ENCODE results near the gene CCDC60. TPM values are rescaled to one million over a fixed set of nuclear protein-coding genes. Genes with fewer than 3 reads are reported as not detected.

CCDC60 gene
- total RNA-seq, 2 experiments from 2014 or later, result not detected

DNA sequence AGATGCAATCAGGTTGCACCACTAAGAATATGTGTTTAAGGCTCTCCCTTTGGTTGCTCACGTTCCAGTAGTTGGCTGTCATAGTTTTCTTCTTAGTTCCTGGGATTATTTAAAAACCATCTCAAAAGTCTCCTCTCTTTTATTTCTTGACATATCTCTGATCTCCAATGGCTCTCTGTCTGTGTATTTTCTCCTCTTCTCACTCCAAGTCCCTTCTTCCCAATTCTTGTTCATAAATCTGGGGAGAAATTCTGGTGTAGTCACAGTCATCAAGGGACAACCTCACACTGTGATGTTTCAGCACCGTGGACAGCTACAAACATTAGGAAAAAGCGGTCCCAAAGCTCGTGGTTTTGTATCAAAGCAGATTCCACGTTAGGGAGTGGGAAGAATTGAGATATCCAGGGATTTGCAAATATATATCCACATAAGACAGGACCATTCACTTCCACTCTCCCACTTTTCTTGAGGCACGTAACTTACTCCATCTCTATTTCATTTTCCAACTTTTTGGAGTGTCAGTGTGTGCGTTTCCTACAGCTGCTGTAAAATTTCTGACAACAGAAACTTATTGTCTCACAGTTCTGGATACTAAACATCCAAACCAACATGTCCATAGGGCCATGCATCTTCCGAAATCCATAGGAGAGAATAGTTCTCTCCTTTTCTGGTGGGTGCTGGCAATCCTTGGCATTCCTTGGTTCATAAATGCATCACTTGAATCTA lies 178.4 kb downstream of the CCDC60 start:
- H3K27ac Mint-ChIP-seq, result no peak overlapping the region
- peak; percentile 20 for DNase-seq
- H3K4me1 Mint-ChIP-seq (ENCODE audit: low read depth), result no peaks in the 10 kb centered on the region
- no peak overlapping the region for H3K4me3 Mint-ChIP-seq
- no peaks in the 10 kb centered on the region for H3K36me3 Mint-ChIP-seq (ENCODE audit: low read depth)
- peaks cover 11% of the 10 kb centered on the region for H3K27me3 Mint-ChIP-seq (ENCODE audit: low read depth)
- H3K9me3 Mint-ChIP-seq, result no peaks in the 10 kb centered on the region
- intact Hi-C loops (cut with micrococcal nuclease), result no loop called here
- CTCF ChIA-PET, result no interaction called here

DNA sequence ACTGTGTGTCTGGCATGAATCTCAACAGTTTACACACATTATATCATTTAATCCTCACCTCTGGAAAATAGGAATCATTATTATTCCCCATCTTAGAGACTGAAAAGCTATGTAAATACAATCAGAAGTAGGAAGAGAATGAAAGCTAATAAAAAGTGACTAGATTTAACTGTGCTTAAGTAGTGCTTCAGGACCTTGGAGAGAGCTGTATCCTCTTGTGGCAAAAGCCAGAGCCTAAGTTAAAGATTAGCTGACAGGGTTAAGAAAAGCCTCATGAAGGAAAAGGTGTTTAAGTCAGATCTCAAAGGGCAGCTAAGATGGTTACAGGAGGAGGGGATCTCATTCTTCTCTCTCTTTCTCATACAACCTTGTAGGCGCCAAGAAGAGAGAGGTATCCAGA lies 193.7 kb downstream of the CCDC60 start:
- H3K9me3 Mint-ChIP-seq, result peaks cover 2% of the 10 kb centered on the region
- CTCF ChIA-PET, result interaction anchor here (1.3 kb wide), 1 partner anchor 84 kb away, joined by 8 read pairs; no protein-coding TSS in a partner anchor
- H3K4me3 Mint-ChIP-seq, result no peak overlapping the region
- H3K27me3 Mint-ChIP-seq (ENCODE audit: low read depth), result peaks cover 2% of the 10 kb centered on the region
- no peaks in the 10 kb centered on the region for H3K4me1 Mint-ChIP-seq (ENCODE audit: low read depth)
- intact Hi-C loops (cut with micrococcal nuclease), result no loop called here
- H3K27ac Mint-ChIP-seq, result no peak overlapping the region
- no peak for DNase-seq
- H3K36me3 Mint-ChIP-seq (ENCODE audit: low read depth), result no peaks in the 10 kb centered on the region

DNA sequence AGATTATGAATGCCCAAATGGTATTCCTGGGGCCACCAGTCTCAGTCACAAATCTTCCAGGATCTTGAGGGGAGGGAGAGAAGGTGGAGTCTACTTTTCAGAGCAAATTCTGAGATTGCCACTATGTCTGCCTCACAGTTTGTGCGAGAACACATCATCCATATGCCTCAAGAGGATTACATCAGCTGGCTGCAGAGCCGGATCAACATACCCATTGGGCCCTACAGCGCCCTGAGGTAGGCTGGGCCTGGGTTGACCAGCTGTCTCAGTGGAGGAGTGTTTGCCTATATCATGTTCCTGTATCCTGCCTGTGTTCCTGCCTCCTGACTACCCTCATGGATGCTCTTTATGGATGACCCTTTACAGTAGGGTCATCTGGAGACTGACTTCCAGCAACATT lies 205.9 kb downstream of the CCDC60 start:
- H3K4me1 Mint-ChIP-seq (ENCODE audit: low read depth), result no peaks in the 10 kb centered on the region
- DNase-seq, result no peak
- intact Hi-C loops (cut with micrococcal nuclease), result loop anchor here (10.0 kb wide), 1 partner anchor 426 kb away; no protein-coding TSS in a partner anchor
- no peak overlapping the region for H3K4me3 Mint-ChIP-seq
- peaks cover 2% of the 10 kb centered on the region for H3K9me3 Mint-ChIP-seq
- CTCF ChIA-PET, result interaction anchor here (0.7 kb wide), 1 partner anchor 8 kb away, joined by 4 read pairs; no protein-coding TSS in a partner anchor
- H3K36me3 Mint-ChIP-seq (ENCODE audit: low read depth), result no peaks in the 10 kb centered on the region
- H3K27ac Mint-ChIP-seq, result no peak overlapping the region
- H3K27me3 Mint-ChIP-seq (ENCODE audit: low read depth), result peaks cover 27% of the 10 kb centered on the region

DNA sequence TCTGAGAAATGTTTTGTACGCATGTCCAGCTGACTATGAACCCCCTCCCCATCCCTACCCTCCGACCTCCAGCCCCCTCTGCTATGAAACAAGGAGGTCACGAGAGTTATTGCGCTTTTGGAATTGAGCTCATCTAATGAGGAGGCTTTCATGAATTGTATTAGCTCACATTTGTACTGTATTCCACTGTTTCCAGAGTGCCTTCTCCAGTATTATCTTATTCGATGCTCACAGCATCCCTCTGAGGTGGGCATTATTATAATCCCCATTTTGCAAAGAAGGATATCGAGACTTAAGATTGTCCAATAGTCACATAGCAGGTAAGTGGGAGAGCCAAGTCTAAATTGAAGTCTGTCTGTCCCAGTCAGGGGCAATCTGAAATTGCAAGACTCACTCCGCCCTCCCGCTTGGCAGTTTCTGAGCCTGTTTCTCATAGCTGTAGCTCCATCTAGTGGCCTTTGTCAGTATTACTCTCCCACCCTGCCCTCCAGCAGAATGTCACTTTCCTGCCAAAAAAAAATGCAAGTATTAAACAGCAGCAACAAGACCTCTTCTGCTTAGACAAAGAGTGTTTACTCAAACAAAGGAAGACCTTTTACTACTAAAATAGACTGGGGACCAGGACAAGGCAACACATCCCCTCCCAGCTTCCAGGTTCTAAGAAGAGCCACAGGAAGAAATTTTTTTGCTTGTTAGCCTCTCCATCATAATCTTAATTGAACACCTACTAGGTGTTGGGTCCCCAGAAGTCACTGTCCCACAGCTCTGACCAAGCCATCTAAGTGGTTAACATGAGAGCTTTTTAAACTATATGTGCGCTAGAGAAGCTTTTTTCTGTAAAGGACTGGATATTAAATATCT lies 210.5 kb downstream of the CCDC60 start:
- intact Hi-C loops (cut with micrococcal nuclease), result loop anchor here (1.0 to 10.0 kb wide), 4 partner anchors 101 to 1138 kb away; no protein-coding TSS in a partner anchor

DNA sequence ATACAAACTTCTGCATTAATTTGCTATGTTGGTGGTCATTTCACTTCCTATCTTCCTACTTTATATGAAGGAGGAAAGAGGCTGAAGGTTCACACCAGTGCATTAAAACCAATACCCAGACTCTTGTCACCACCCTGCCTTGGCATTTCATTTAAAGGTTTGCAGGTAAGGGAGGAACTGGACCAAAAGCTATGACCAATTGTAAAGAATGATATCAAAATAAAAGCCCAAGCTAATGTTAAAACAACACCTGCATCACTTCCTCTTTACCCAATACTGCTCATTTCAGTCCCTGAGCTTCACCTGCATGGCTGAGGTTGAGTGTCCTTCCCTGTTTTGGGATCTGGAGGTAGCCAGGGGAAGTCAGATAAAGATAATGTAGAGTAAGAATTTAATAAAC lies 211.8 kb downstream of the CCDC60 start:
- intact Hi-C loops (cut with micrococcal nuclease), result loop anchor here (5.0 to 10.0 kb wide), 3 partner anchors 101 to 1139 kb away; no protein-coding TSS in a partner anchor
- Mint-ChIP-seq H3K4me3 (no peak overlapping the region), H3K27ac (no peak overlapping the region), H3K36me3 (ENCODE audit: low read depth) (no peaks in the 10 kb centered on the region), H3K4me1 (ENCODE audit: low read depth) (no peaks in the 10 kb centered on the region), H3K27me3 (ENCODE audit: low read depth) (peaks cover 27% of the 10 kb centered on the region), H3K9me3 (no peaks in the 10 kb centered on the region)
- DNase-seq, result no peak
- CTCF ChIA-PET, result interaction anchor here (1.3 to 7.5 kb wide), 4 partner anchors 10 to 112 kb away, joined by 3 to 100 read pairs (median 4); no protein-coding TSS in a partner anchor

More for the DNA sequence above, 210.5 kb downstream of the CCDC60 start:
- Mint-ChIP-seq H3K4me3 (no peak overlapping the region), H3K27ac (no peak overlapping the region), H3K4me1 (ENCODE audit: low read depth) (no peaks in the 10 kb centered on the region), H3K9me3 (no peaks in the 10 kb centered on the region), H3K27me3 (ENCODE audit: low read depth) (peaks cover 28% of the 10 kb centered on the region), H3K36me3 (ENCODE audit: low read depth) (no peaks in the 10 kb centered on the region)
- CTCF ChIA-PET, result interaction anchor here (0.7 to 7.5 kb wide), 12 partner anchors 9 to 557 kb away, joined by 3 to 100 read pairs (median 4); no protein-coding TSS in a partner anchor
- peak; percentile 73 for DNase-seq

DNA sequence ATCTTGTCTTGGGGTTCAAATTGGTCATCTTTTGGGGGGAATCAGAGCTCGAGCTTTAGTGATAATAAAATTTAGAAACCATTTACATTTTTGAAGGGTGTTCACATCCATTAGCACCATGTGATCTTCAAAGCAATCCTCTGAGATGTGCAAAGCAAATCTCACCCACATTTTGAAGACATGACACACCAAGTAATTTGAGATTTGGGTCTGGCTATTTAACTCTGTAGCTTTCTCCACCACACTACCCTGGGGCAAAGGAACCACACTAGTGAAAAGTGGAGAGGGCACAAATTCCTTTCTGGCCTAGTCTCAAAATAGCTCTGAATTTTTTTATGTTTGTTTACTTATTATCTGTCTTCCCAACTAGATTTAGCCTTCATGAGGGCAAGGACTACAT lies 212.5 kb downstream of the CCDC60 start:
- Mint-ChIP-seq H3K36me3 (ENCODE audit: low read depth) (no peaks in the 10 kb centered on the region), H3K4me1 (ENCODE audit: low read depth) (no peaks in the 10 kb centered on the region), H3K4me3 (no peak overlapping the region), H3K27me3 (ENCODE audit: low read depth) (peaks cover 25% of the 10 kb centered on the region), H3K9me3 (no peaks in the 10 kb centered on the region), H3K27ac (no peak overlapping the region)
- CTCF ChIA-PET, result interaction anchor here (1.1 to 7.5 kb wide), 3 partner anchors 20 to 111 kb away, joined by 3 to 100 read pairs (median 3); no protein-coding TSS in a partner anchor
- intact Hi-C loops (cut with micrococcal nuclease), result loop anchor here (5.0 to 10.0 kb wide), 3 partner anchors 100 to 1140 kb away; no protein-coding TSS in a partner anchor
- DNase-seq, result no peak

DNA sequence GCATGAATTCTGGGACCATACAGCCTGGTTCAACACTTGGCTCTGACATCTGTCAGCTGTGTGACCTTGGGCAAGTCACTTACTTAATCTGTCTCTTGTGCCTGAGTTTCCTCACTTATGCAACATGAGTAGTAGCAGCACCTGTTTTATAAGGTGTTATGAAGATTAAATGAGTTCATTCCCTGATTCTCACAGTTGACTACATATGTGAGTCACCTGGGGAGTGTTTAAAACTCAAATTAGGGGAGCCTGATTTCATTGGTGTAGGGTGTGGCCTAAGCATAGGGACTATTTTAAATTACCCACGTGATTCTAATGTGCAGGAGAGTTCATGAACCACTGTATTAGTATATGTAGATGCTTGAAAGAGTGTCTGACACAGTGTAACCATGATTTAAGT lies 222.3 kb downstream of the CCDC60 start:
- intact Hi-C loops (cut with micrococcal nuclease), result no loop called here
- Mint-ChIP-seq H3K9me3 (no peaks in the 10 kb centered on the region), H3K4me3 (no peak overlapping the region), H3K27me3 (ENCODE audit: low read depth) (peaks cover 9% of the 10 kb centered on the region), H3K4me1 (ENCODE audit: low read depth) (no peaks in the 10 kb centered on the region), H3K36me3 (ENCODE audit: low read depth) (no peaks in the 10 kb centered on the region), H3K27ac (no peak overlapping the region)
- CTCF ChIA-PET, result interaction anchor here (0.6 kb wide), 1 partner anchor 343 kb away, joined by 3 read pairs; no protein-coding TSS in a partner anchor
- DNase-seq, result no peak

DNA sequence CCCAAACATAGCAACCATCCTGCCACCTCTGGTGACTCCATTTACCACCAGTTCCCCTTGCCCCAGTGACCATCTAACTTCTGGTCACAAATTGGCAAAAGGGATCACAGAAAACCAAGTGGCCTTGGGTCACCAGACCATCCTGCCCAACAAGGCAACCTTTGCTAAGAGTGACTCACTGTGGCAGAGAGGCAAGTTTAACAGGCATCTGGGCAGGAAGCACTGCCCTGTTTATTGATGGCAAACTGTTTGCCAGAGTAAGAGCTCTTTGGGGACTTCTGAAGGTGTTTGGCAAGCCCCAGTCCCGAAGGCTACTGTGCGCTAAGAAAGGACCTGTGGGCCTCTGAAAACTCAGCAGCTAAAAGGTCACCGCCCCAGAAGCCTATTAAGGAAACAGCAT lies 230.9 kb downstream of the CCDC60 start:
- H3K9me3 Mint-ChIP-seq, result no peaks in the 10 kb centered on the region
- H3K36me3 Mint-ChIP-seq (ENCODE audit: low read depth), result no peaks in the 10 kb centered on the region
- H3K4me1 Mint-ChIP-seq (ENCODE audit: low read depth), result no peaks in the 10 kb centered on the region
- H3K4me3 Mint-ChIP-seq, result no peak overlapping the region
- CTCF ChIA-PET, result no interaction called here
- intact Hi-C loops (cut with micrococcal nuclease), result no loop called here
- DNase-seq, result no peak
- H3K27me3 Mint-ChIP-seq (ENCODE audit: low read depth), result peaks cover 5% of the 10 kb centered on the region
- no peak overlapping the region for H3K27ac Mint-ChIP-seq

DNA sequence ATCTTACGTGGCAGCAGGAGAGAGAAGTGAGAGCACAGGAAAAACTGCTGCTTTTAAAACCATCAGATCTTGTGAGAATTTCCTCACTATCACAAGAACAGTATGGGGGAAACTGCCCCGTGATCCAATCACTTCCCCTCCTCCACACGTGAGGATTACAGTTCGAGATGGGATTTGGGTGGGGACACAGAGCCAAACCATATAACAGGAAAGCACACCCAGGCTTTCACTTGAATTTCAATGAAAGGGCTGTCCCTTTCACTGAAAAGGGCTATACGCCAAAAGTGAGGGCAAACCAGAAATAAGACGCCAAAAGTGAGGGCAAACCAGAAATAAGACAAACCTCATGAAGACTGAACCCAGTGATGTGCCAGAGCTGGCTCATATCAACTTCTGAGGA lies 236.2 kb downstream of the CCDC60 start:
- intact Hi-C loops (cut with micrococcal nuclease), result no loop called here
- no peaks in the 10 kb centered on the region for H3K36me3 Mint-ChIP-seq (ENCODE audit: low read depth)
- H3K27me3 Mint-ChIP-seq (ENCODE audit: low read depth), result peaks cover 15% of the 10 kb centered on the region
- no peak overlapping the region for H3K4me3 Mint-ChIP-seq
- no peaks in the 10 kb centered on the region for H3K9me3 Mint-ChIP-seq
- CTCF ChIA-PET, result no interaction called here
- no peak for DNase-seq
- no peak overlapping the region for H3K27ac Mint-ChIP-seq
- no peaks in the 10 kb centered on the region for H3K4me1 Mint-ChIP-seq (ENCODE audit: low read depth)

DNA sequence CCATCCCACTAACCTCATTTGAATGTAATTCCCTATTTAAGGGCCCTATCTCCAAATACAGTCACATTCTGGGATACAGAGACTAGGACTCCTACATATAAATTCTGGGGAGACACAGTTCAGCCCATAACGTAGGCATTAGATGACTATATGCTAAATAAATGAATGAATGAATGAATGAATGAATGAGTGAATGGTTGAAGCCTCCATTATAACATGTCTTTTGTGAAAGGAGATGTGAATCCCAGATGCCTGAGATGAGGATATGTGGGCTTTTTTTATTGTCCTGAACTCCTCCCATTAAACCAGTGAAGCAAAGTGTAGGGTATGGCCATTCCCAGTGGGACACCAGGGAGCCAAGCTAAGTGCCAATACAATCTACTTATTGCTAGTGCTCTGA lies 238.6 kb downstream of the CCDC60 start:
- intact Hi-C loops (cut with micrococcal nuclease), result no loop called here
- Mint-ChIP-seq H3K9me3 (no peaks in the 10 kb centered on the region), H3K36me3 (ENCODE audit: low read depth) (no peaks in the 10 kb centered on the region), H3K4me3 (no peak overlapping the region), H3K27ac (no peak overlapping the region), H3K4me1 (ENCODE audit: low read depth) (no peaks in the 10 kb centered on the region), H3K27me3 (ENCODE audit: low read depth) (peaks cover 16% of the 10 kb centered on the region)
- DNase-seq, result no peak
- CTCF ChIA-PET, result no interaction called here

DNA sequence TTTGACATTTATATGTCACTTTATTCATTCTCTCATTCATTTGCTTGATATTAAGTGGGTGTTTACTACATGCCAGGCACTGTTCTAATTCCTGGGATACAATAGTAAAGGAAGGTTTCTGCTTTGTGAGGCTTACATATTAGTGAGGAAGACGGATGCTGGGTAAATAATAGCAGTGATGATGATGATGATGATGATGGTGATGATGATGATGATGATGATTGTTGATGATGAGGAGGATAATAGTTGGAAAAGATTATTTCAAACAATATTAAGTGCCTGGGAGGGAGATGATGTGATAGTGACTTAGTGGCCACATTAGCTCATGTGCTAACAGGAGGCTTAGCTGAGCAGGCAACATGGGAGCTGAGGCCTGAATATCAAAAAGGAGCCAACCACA lies 239.7 kb downstream of the CCDC60 start:
- intact Hi-C loops (cut with micrococcal nuclease), result no loop called here
- Mint-ChIP-seq H3K36me3 (ENCODE audit: low read depth) (no peaks in the 10 kb centered on the region), H3K4me1 (ENCODE audit: low read depth) (no peaks in the 10 kb centered on the region), H3K4me3 (no peak overlapping the region), H3K9me3 (no peaks in the 10 kb centered on the region), H3K27me3 (ENCODE audit: low read depth) (peaks cover 16% of the 10 kb centered on the region), H3K27ac (no peak overlapping the region)
- CTCF ChIA-PET, result no interaction called here
- DNase-seq, result no peak

DNA sequence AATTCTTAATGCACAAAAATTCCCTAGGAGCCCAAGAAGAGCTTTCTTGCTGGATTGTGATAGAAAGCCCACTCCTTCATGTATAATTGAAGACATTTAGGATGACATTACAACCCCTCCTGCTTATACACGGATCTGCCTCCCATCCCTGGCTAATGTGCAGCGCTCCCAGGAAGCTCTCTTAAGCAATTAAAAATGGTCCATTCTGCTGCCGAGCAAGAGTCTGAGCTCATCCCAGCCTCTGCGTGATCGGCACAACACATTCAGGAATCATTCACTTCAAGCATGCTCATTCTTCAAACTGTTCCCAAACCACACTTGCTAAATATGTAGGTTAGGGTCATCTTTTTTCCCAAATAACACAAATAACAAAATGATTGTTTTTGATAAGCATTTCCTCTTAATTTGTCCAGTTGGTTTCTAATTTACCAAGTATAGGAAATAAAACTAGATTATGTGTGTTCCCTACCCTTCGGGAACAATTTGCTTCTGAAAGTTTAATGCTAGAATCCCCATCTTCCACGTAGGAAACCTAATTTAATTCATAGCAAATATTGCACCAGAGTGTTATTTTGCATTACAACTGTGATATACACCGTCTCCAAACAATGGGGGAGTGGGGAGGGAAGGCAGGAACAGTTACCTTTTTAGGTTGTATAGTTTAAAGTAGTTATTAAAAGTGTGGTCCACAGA lies 241.7 kb downstream of the CCDC60 start:
- no peaks in the 10 kb centered on the region for H3K4me1 Mint-ChIP-seq (ENCODE audit: low read depth)
- intact Hi-C loops (cut with micrococcal nuclease), result no loop called here
- peaks cover 16% of the 10 kb centered on the region for H3K27me3 Mint-ChIP-seq (ENCODE audit: low read depth)
- H3K36me3 Mint-ChIP-seq (ENCODE audit: low read depth), result no peaks in the 10 kb centered on the region
- no peak overlapping the region for H3K27ac Mint-ChIP-seq
- no peaks in the 10 kb centered on the region for H3K9me3 Mint-ChIP-seq
- DNase-seq, result no peak
- H3K4me3 Mint-ChIP-seq, result no peak overlapping the region
- CTCF ChIA-PET, result interaction anchor here (0.6 kb wide), 1 partner anchor 1209 kb away, joined by 3 read pairs; no protein-coding TSS in a partner anchor

Data from activated naive CD4-positive, alpha-beta T cell treated with anti-CD3 and anti-CD28 coated beads for 36 hours (primary cell).